GM23248 (cell line): ENCODE measurements around the gene IFT57. TPM values are rescaled to one million over a fixed set of nuclear protein-coding genes. Genes with fewer than 3 reads are reported as not detected.

Source experiments
- DNase-seq: peaks from one replicate; pipeline ENCODE4 v3.0.0-alpha.2; 2015
- H2AFZ ChIP-seq: fragments of 200-600 bp; sonication (generic); 2 replicates; pipeline ENCODE4 v1.6.1; 2016; ENCODE audit warnings: antibody characterized with exemption
- H3F3A ChIP-seq: fragments of 200-600 bp; sonication (generic); 2 replicates; pipeline ENCODE4 v1.6.1; 2016; ENCODE audit warnings: mild to moderate bottlenecking, antibody characterized with exemption, mixed run types; ENCODE audit not compliant: insufficient read depth
- H3K27ac ChIP-seq: fragments of 200-600 bp; sonication (generic); 2 replicates; pipeline ENCODE4 v1.5.1; 2016; ENCODE audit warnings: mild to moderate bottlenecking
- H3K27me3 ChIP-seq: fragments of 200-600 bp; sonication (generic); replicated peaks from 2 replicates; pipeline ENCODE4 v1.6.1; 2016; ENCODE audit warnings: mild to moderate bottlenecking; ENCODE audit not compliant: insufficient read depth
- H3K36me3 ChIP-seq: fragments of 200-600 bp; sonication (generic); 2 replicates; pipeline ENCODE4 v1.6.1; 2016; ENCODE audit warnings: low read depth, mild to moderate bottlenecking
- H3K4me1 ChIP-seq: fragments of 200-600 bp; sonication (generic); 2 replicates; pipeline ENCODE4 v1.6.1; 2016; ENCODE audit warnings: mild to moderate bottlenecking; ENCODE audit not compliant: insufficient read depth
- H3K4me2 ChIP-seq: fragments of 200-600 bp; sonication (generic); one replicate; pipeline ENCODE4 v1.6.1; 2016; ENCODE audit warnings: mild to moderate bottlenecking; ENCODE audit not compliant: unreplicated experiment
- H3K4me3 ChIP-seq: fragments of 200-600 bp; sonication (generic); 2 replicates; pipeline ENCODE4 v1.5.1; 2016; ENCODE audit warnings: mild to moderate bottlenecking
- H3K79me2 ChIP-seq: fragments of 200-600 bp; sonication (generic); 2 replicates; pipeline ENCODE4 v1.6.1; 2016; ENCODE audit warnings: mild to moderate bottlenecking; ENCODE audit not compliant: insufficient read depth
- H3K9ac ChIP-seq: fragments of 200-600 bp; sonication (generic); 2 replicates; pipeline ENCODE4 v1.6.1; 2016; ENCODE audit warnings: mild to moderate bottlenecking
- H3K9me2 ChIP-seq: fragments of 200-600 bp; sonication (generic); 2 replicates; pipeline ENCODE4 v1.6.1; 2016; ENCODE audit warnings: mixed run types, mild to moderate bottlenecking, moderate library complexity; ENCODE audit not compliant: insufficient read depth
- H3K9me3 ChIP-seq: fragments of 200-600 bp; sonication (generic); one replicate; pipeline ENCODE4 v1.6.1; 2017; ENCODE audit warnings: low read depth
- H4K20me1 ChIP-seq: fragments of 200-600 bp; sonication (generic); 2 replicates; pipeline ENCODE4 v1.6.0; 2016; ENCODE audit not compliant: insufficient read depth
- EZH2 ChIP-seq: fragments of 200-600 bp; sonication (generic); IDR thresholded peaks from 2 replicates; pipeline ENCODE4 v1.6.1; 2018; ENCODE audit warnings: antibody characterized with exemption, mild to moderate bottlenecking; ENCODE audit not compliant: insufficient read depth, poor library complexity, severe bottlenecking
- EZH2phosphoT487 ChIP-seq: fragments of 200-600 bp; sonication (generic); IDR thresholded peaks from 2 replicates; pipeline ENCODE4 v1.6.1; 2018; ENCODE audit warnings: antibody characterized with exemption, moderate library complexity, mild to moderate bottlenecking, low read depth; ENCODE audit not compliant: insufficient read depth
- WGBS, 2 experiments: methylation state at CpG; one replicate each; pipeline ENCODE4 v1.1.6; 2015 to 2017; ENCODE audit warnings: low lambda C conversion rate in 2 of 2, low coverage in 1 of 2; ENCODE audit errors: missing lambda C conversion rate in 2 of 2; 5-methylcytosine and 5-hydroxymethylcytosine counted together
- in situ Hi-C: fragments of 300-500 bp; cut with MboI; formaldehyde crosslinking; loops from 2 replicates; pipeline ENCODE4 v1.15.0; 2020
- polyA plus RNA-seq: library from polyadenylated mRNA; unstranded; fragments of >200 nt; fragmentation: Nextera tagmentation; extraction: Ambion mirVana; gene quantifications from 2 replicates; pipeline ENCODE4 v1.2.1, GENCODE V29; 2016
- total RNA-seq: library from RNA; depleted of rRNA; stranded (reverse); fragments of >200 nt; shearing (Covaris generic); gene quantifications from 2 replicates; pipeline ENCODE4 v1.2.3, GENCODE V29; 2014

IFT57 gene
- total and polyA plus RNA-seq, 2 experiments from 2014 or later: 68.5 to 84.9 TPM

- in situ Hi-C loops: no loop called here
- Histone ChIP-seq H3K27me3 (no peaks in the 10 kb centered on the region), H4K20me1 (no peaks in the 10 kb centered on the region), H3K79me2 (no peaks in the 10 kb centered on the region), H3K9ac (no peak overlapping the region), H3K9me2 (no peaks in the 10 kb centered on the region), H3K4me2 (no peak overlapping the region), H3K4me1 (peaks cover 27% of the 10 kb centered on the region), H2AFZ (no peak overlapping the region), H3K27ac (no peak overlapping the region), H3F3A (peaks cover 30% of the 10 kb centered on the region), H3K4me3 (no peak overlapping the region), H3K36me3 (no peaks in the 10 kb centered on the region), H3K9me3 (no peaks in the 10 kb centered on the region)
- 90 to 92% methylated on average over 9 of the region's 9 CpGs for WGBS, 2 experiments
- DNase-seq: no peak
- TF ChIP-seq EZH2phosphoT487: no peak
- TF ChIP-seq EZH2: no peak
Observed at GRCh38 chr3:108127301-108127988, 94.8 kb downstream of the IFT57 start.

- Histone ChIP-seq H3F3A (peaks cover 19% of the 10 kb centered on the region), H3K27ac (no peak overlapping the region), H4K20me1 (no peaks in the 10 kb centered on the region), H3K4me1 (peaks cover 16% of the 10 kb centered on the region), H3K9me3 (no peaks in the 10 kb centered on the region), H3K79me2 (no peaks in the 10 kb centered on the region), H3K36me3 (no peaks in the 10 kb centered on the region), H3K27me3 (no peaks in the 10 kb centered on the region), H3K4me2 (no peak overlapping the region), H3K4me3 (no peak overlapping the region), H3K9ac (no peak overlapping the region), H3K9me2 (no peaks in the 10 kb centered on the region), H2AFZ (no peak overlapping the region)
- in situ Hi-C loops: no loop called here
- DNase-seq: no peak
- WGBS, 2 experiments: 100% methylated on average over 1 of the region's 1 CpG
- no peak for TF ChIP-seq EZH2phosphoT487
- TF ChIP-seq EZH2: no peak
Observed at GRCh38 chr3:108126348-108126747, 95.9 kb downstream of the IFT57 start.

GRCh38 chr3:108125550-108126071 lies 96.6 kb downstream of the IFT57 start:
- H3K4me2 ChIP-seq: no peak overlapping the region
- H2AFZ ChIP-seq: no peak overlapping the region
- peaks cover 10% of the 10 kb centered on the region for H3K4me1 ChIP-seq
- no peaks in the 10 kb centered on the region for H3K27me3 ChIP-seq
- no peaks in the 10 kb centered on the region for H3K36me3 ChIP-seq
- no peak for TF ChIP-seq EZH2
- no peak for TF ChIP-seq EZH2phosphoT487
- H3K9me3 ChIP-seq: no peaks in the 10 kb centered on the region
- no peak overlapping the region for H3K27ac ChIP-seq
- in situ Hi-C loops: no loop called here
- H4K20me1 ChIP-seq: no peaks in the 10 kb centered on the region
- H3F3A ChIP-seq: peaks cover 13% of the 10 kb centered on the region
- H3K9ac ChIP-seq: no peak overlapping the region
- WGBS, 2 experiments: 96 to 98% methylated on average over 6 of the region's 6 CpGs
- no peak overlapping the region for H3K4me3 ChIP-seq
- H3K79me2 ChIP-seq: no peaks in the 10 kb centered on the region
- no peak for DNase-seq
- no peaks in the 10 kb centered on the region for H3K9me2 ChIP-seq

GRCh38 chr3:108125153-108125543 lies 97.1 kb downstream of the IFT57 start:
- H2AFZ ChIP-seq: no peak overlapping the region
- no peaks in the 10 kb centered on the region for H3K9me3 ChIP-seq
- no peaks in the 10 kb centered on the region for H3K27me3 ChIP-seq
- no peak overlapping the region for H3K4me3 ChIP-seq
- no peak overlapping the region for H3K4me2 ChIP-seq
- no peak overlapping the region for H3K27ac ChIP-seq
- peaks cover 6% of the 10 kb centered on the region for H3K4me1 ChIP-seq
- H4K20me1 ChIP-seq: no peaks in the 10 kb centered on the region
- H3K9me2 ChIP-seq: no peaks in the 10 kb centered on the region
- H3K79me2 ChIP-seq: no peaks in the 10 kb centered on the region
- no peaks in the 10 kb centered on the region for H3K36me3 ChIP-seq
- in situ Hi-C loops: no loop called here
- TF ChIP-seq EZH2phosphoT487: no peak
- TF ChIP-seq EZH2: no peak
- 99 to 100% methylated on average over 4 of the region's 4 CpGs for whole genome bisulfite sequencing, 2 experiments
- H3K9ac ChIP-seq: no peak overlapping the region
- peaks cover 8% of the 10 kb centered on the region for H3F3A ChIP-seq
- no peak for DNase-seq
